ENCODE measurements around the gene FUBP1. TPM values are rescaled to one million over a fixed set of nuclear protein-coding genes. Genes with fewer than 3 reads are reported as not detected.

The FUBP1 gene
- total RNA-seq, 2 donors from 2014 or later, result 73.8 to 118 TPM

GRCh38 chr1:77996734-77997133 lies 17.9 kb upstream of the FUBP1 start:
- Histone ChIP-seq H3K36me3 (no peaks in the 10 kb centered on the region), H3K4me3 (no peak overlapping the region), H3K4me1 (ENCODE audit: control insufficient read depth in 1 of 2, low read depth in 2 of 2) (peaks cover 0 to 11% of the 10 kb centered on the region in 2 donors), H3K9me3 (no peaks in the 10 kb centered on the region), H3K27me3 (replicated peaks; ENCODE audit: insufficient read depth) (no peaks in the 10 kb centered on the region), H3K27ac (no peak overlapping the region)
- ATAC-seq (ENCODE audit: insufficient number of reproducible peaks, low FRiP score, low read depth), result no peak
- no peak for DNase-seq (ENCODE audit: low spot score)
- TF ChIP-seq CTCF (IDR thresholded peaks at IDR 0.05), result no peak

GRCh38 chr1:77994117-77994705 lies 15.3 kb upstream of the FUBP1 start:
- Histone ChIP-seq H3K4me1 (ENCODE audit: control insufficient read depth in 1 of 2, low read depth in 2 of 2) (peaks cover 0 to 11% of the 10 kb centered on the region in 2 donors), H3K4me3 (no peak overlapping the region), H3K27me3 (replicated peaks; ENCODE audit: insufficient read depth) (no peaks in the 10 kb centered on the region), H3K9me3 (no peaks in the 10 kb centered on the region), H3K36me3 (no peaks in the 10 kb centered on the region), H3K27ac (no peak overlapping the region)
- TF ChIP-seq CTCF (IDR thresholded peaks at IDR 0.05), result no peak
- DNase-seq (ENCODE audit: low spot score) (no peak), ATAC-seq (ENCODE audit: insufficient number of reproducible peaks, low FRiP score, low read depth) (no peak)

GRCh38 chr1:77991638-77992037 lies 12.8 kb upstream of the FUBP1 start:
- ATAC-seq (ENCODE audit: insufficient number of reproducible peaks, low FRiP score, low read depth) (no peak), DNase-seq (ENCODE audit: low spot score) (no peak)
- no peaks in the 10 kb centered on the region for H3K9me3 ChIP-seq

GRCh38 chr1:77990629-77991204 lies 11.8 kb upstream of the FUBP1 start:
- H3K36me3 ChIP-seq, result no peaks in the 10 kb centered on the region
- no peaks in the 10 kb centered on the region for H3K9me3 ChIP-seq
- H3K4me3 ChIP-seq, result no peak overlapping the region
- H3K27ac ChIP-seq, result no peak overlapping the region
- no peaks in the 10 kb centered on the region for H3K27me3 ChIP-seq (replicated peaks; ENCODE audit: insufficient read depth)
- no peak for TF ChIP-seq CTCF (IDR thresholded peaks at IDR 0.05)
- ATAC-seq (ENCODE audit: insufficient number of reproducible peaks, low FRiP score, low read depth) (no peak), DNase-seq (ENCODE audit: low spot score) (no peak)
- H3K4me1 ChIP-seq (ENCODE audit: control insufficient read depth in 1 of 2, low read depth in 2 of 2), result peaks cover 0 to 11% of the 10 kb centered on the region in 2 donors

More at GRCh38 chr1:77991638-77992037, 12.8 kb upstream of the FUBP1 start:
- no peaks in the 10 kb centered on the region for H3K27me3 ChIP-seq (replicated peaks; ENCODE audit: insufficient read depth)
- peaks cover 0 to 11% of the 10 kb centered on the region in 2 donors for H3K4me1 ChIP-seq (ENCODE audit: control insufficient read depth in 1 of 2, low read depth in 2 of 2)
- no peaks in the 10 kb centered on the region for H3K36me3 ChIP-seq
- H3K27ac ChIP-seq, result no peak overlapping the region
- no peak overlapping the region for H3K4me3 ChIP-seq
- TF ChIP-seq CTCF (IDR thresholded peaks at IDR 0.05), result no peak

- no peaks in the 10 kb centered on the region for H3K9me3 ChIP-seq
- no peak for ATAC-seq (ENCODE audit: insufficient number of reproducible peaks, low FRiP score, low read depth)
- TF ChIP-seq CTCF (IDR thresholded peaks at IDR 0.05), result no peak
- no peak for DNase-seq (ENCODE audit: low spot score)
- H3K36me3 ChIP-seq, result no peaks in the 10 kb centered on the region
- peaks cover 0 to 11% of the 10 kb centered on the region in 2 donors for H3K4me1 ChIP-seq (ENCODE audit: control insufficient read depth in 1 of 2, low read depth in 2 of 2)
- H3K4me3 ChIP-seq, result no peak overlapping the region
- no peaks in the 10 kb centered on the region for H3K27me3 ChIP-seq (replicated peaks; ENCODE audit: insufficient read depth)
- no peak overlapping the region for H3K27ac ChIP-seq
Observed at GRCh38 chr1:77989744-77990143, 10.9 kb upstream of the FUBP1 start.
